ENCODE data around the gene ANKRD65.

- TF ChIP-seq CTCF (IDR thresholded peaks at IDR 0.05), result no peak
- no peak for TF ChIP-seq POLR2A (IDR thresholded peaks at IDR 0.05)
Observed at GRCh38 chr1:1429671-1430073, 8.6 kb upstream of the ANKRD65 start.

All from body of pancreas (tissue), 4 donors.